Muscle of leg (tissue), 11 donors: ENCODE results near the gene GJC3. TPM values are rescaled to one million over a fixed set of nuclear protein-coding genes. Genes with fewer than 3 reads are reported as not detected.
"Not testable (repeated sequence)": the region's sequence is repeated elsewhere in the genome, so short reads cannot be mapped to it uniquely, and the experiment has no call there.

Source experiments
- DNase-seq: peaks from one replicate; pipeline ENCODE4 v3.0.0; 2013
- H3K27ac ChIP-seq: one replicate; pipeline ENCODE4 v1.5.1; 2013; ENCODE audit warnings: mild to moderate bottlenecking, low read length, control low read depth
- H3K27me3 ChIP-seq: one replicate; pipeline ENCODE4 v1.6.1; 2013; ENCODE audit warnings: low read length; ENCODE audit not compliant: control insufficient read depth, insufficient read depth
- H3K36me3 ChIP-seq: one replicate; pipeline ENCODE4 v1.6.1; 2013; ENCODE audit warnings: low read length; ENCODE audit not compliant: control insufficient read depth, insufficient read depth
- H3K4me1 ChIP-seq: one replicate; pipeline ENCODE4 v1.6.1; 2013; ENCODE audit warnings: low read length; ENCODE audit not compliant: control insufficient read depth, insufficient read depth
- H3K4me3 ChIP-seq: one replicate; pipeline ENCODE4 v1.5.1; 2013; ENCODE audit warnings: low read length, control low read depth
- H3K9me3 ChIP-seq: replicated peaks from 2 replicates; pipeline ENCODE4 v1.6.1; 2013; ENCODE audit warnings: low read depth, low read length; ENCODE audit not compliant: control insufficient read depth
- WGBS: methylation state at CpG from one replicate; pipeline ENCODE4 v1.1.5; 2013; ENCODE audit warnings: missing lambda C conversion rate; ENCODE audit not compliant: insufficient coverage; 5-methylcytosine and 5-hydroxymethylcytosine counted together
- polyA plus RNA-seq, 8 donors: library from polyadenylated mRNA; unstranded; fragments of 120-200 nt; gene quantifications; one replicate each; pipeline versions ENCODE4 v1.2.1 to v1.2.3, GENCODE V29; 2013; ENCODE audit warnings: inconsistent platforms in 1 of 8, low replicate concordance in 1 of 8; ENCODE audit not compliant: insufficient read length in 8 of 8, insufficient read depth in 1 of 8
- total RNA-seq: library from RNA; stranded (reverse); fragments of 120-200 nt; gene quantifications from one replicate; pipeline ENCODE4 v1.2.4, GENCODE V29; 2013

The GJC3 gene
- total and polyA plus RNA-seq, 9 donors: 0.28 to 0.62 (median 0.42) TPM

DNA sequence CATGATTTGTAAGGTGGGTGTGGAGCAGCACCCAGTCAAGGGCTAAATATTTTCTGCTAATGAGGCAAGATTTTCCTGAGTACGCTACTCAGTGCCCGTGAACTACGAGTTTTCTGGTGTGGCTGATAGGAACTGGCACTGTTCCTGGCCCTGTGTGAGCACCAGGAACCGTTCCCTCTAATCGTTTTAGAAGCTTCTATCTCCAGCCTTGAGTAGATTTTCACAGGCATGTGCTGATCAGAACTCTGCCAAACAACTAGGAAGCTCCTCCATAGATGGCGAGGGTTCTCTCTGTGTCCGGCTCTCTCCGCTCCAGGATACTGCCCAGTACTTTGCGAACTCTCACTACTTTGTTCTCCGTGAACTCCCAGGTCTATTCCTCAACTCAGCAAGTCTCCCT, 27.8 kb downstream of the GJC3 start:
- peaks cover 47% of the 10 kb centered on the region for H3K36me3 ChIP-seq
- H3K27ac ChIP-seq: no peak overlapping the region
- no peak for DNase-seq

DNA sequence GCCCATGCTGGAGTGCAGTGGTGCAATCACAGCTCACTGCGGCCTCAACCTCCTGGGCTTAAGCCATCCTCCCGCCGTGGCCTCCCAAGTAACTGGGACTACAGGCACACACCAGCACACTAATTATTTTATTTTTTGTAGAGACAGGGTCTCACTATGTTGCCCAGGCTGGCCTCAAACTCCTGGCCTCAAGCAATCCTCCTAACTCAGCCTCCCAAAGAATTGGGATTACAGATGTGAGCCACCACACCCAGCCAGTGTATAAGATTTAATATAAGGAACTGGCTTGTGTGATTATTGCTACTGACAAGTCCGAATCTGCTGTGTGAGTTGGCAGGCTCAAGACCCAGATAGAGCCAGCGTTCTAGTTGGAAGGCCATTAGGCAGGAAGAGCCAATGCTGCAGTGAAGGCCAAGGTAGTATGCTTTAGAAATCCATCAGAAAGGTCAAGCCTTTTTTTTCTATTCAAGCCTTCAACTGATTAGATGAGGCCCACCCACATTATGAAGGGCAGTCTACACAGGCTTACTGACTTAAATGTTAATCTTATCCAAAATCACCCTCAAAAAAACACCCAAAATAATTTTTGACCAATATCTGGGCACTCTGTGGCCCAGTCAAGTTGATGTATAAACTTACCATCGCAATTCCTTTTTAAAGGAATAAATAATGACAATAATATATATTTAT, 29.4 kb downstream of the GJC3 start:
- DNase-seq: no peak
- WGBS: 100% methylated on average over 1 of the region's 6 CpGs
- Histone ChIP-seq H3K9me3 (no peaks in the 10 kb centered on the region), H3K36me3 (peaks cover 42% of the 10 kb centered on the region), H3K27ac (no peak overlapping the region), H3K4me1 (no peaks in the 10 kb centered on the region), H3K27me3 (no peaks in the 10 kb centered on the region), H3K4me3 (no peak overlapping the region)

More for the DNA sequence above, 27.8 kb downstream of the GJC3 start:
- no peaks in the 10 kb centered on the region for H3K9me3 ChIP-seq
- no peak overlapping the region for H3K4me3 ChIP-seq
- no peaks in the 10 kb centered on the region for H3K27me3 ChIP-seq
- 96% methylated on average over 10 of the region's 10 CpGs for WGBS
- no peaks in the 10 kb centered on the region for H3K4me1 ChIP-seq

DNA sequence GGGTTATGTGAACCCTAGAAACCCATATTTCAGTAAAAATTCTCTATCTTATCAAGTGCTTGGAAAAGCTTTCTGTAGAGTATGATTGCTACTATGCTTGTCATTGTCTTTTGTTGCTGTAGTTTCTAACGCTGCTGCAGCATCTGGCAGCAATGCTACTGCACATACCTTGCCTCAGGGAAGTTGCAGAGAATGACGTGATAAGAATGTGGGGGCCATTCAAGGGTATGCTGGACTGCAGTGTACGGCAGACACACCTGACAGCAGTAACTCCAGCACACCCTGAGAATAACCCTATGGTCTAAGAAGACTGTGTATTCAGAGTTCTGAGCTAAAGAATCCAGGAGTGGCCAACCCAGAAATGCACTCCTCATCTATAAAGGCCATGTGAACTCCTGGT, 30.6 kb downstream of the GJC3 start:
- no peak for DNase-seq
- no peaks in the 10 kb centered on the region for H3K27me3 ChIP-seq
- no peak overlapping the region for H3K27ac ChIP-seq
- no peaks in the 10 kb centered on the region for H3K9me3 ChIP-seq
- peaks cover 37% of the 10 kb centered on the region for H3K36me3 ChIP-seq
- no peak overlapping the region for H3K4me3 ChIP-seq
- H3K4me1 ChIP-seq: no peaks in the 10 kb centered on the region
- WGBS: no CpG with 5 or more reads among the region's 3 CpGs

DNA sequence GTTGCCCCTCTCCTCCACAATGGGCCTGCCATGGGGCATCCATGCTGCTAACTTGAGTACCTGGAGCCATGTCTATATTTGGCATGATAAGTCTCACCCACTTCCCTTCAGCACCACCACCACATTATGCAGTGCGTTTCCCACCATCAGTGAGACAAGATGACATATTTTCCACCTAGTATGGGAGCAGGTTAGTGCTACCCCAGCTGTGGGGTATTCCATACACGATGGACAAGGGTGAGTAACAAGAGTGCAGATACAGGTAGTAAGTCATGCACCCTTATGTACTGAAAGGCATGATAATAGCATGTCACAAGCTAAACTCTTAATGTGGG, 31.4 kb downstream of the GJC3 start:
- Histone ChIP-seq H3K36me3 (peaks cover 29% of the 10 kb centered on the region), H3K9me3 (no peaks in the 10 kb centered on the region), H3K27ac (no peak overlapping the region), H3K27me3 (no peaks in the 10 kb centered on the region), H3K4me3 (no peak overlapping the region), H3K4me1 (no peaks in the 10 kb centered on the region)
- WGBS: no CpG with 5 or more reads among the region's 2 CpGs
- DNase-seq: no peak

DNA sequence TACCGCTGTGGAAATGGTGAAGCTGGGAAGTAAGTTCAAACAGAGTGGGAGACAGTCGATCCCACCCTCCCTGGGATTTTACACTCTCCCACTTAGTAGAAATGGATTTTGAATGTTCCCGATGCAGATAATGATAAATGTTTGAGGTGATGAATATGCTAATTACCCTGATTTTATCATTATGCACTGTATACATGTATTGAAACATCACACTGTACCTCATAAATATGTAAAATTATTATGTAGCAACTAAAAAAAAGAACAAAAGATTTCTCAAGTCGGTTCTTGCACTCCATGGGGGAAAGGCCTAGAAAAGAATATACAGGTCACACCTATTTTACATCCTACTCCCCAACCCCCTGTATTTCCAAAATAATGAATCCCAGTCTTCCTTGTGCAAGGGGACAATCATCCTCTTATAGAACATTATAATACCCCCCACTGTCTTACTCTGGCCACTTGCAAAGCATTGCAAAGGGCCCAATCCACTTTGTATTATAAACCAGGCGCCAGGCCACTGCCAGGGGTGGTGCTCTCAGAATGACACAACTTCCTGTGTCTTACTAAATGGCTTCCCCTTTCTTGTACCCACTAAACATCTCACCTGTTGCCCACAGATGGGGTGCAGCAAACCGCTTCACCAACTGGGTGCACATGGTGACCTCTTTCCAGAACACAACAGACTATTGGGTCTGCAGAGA, 31.9 kb downstream of the GJC3 start:
- H3K4me1 ChIP-seq: no peaks in the 10 kb centered on the region
- H3K4me3 ChIP-seq: no peak overlapping the region
- H3K27ac ChIP-seq: no peak overlapping the region
- H3K36me3 ChIP-seq: peaks cover 26% of the 10 kb centered on the region
- DNase-seq: no peak
- H3K27me3 ChIP-seq: no peaks in the 10 kb centered on the region
- H3K9me3 ChIP-seq: no peaks in the 10 kb centered on the region
- WGBS: 92% methylated on average over 2 of the region's 6 CpGs

DNA sequence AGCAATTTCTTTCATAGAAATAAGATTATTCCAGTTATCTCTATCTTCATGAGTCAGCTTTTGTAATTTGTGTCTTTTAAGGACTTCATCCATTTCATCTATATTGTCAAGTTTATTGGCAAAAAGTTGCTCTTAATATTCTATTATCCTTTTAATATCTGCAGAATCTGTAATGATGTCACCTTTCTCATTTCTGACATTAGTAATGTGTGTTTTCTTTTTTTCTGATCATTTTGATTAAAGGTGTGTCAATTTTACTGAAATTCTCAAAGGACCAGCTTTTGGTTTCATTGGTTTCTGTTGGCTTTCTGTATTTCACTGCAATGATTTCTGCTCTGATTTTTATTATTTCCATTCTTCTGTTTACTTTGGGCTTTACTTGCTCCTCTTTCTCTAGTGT, 34.7 kb downstream of the GJC3 start:
- H3K27me3 ChIP-seq: no peaks in the 10 kb centered on the region
- H3K36me3 ChIP-seq: peaks cover 21% of the 10 kb centered on the region
- no peak overlapping the region for H3K27ac ChIP-seq
- H3K4me1 ChIP-seq: no peaks in the 10 kb centered on the region
- H3K4me3 ChIP-seq: no peak overlapping the region
- DNase-seq: no peak
- peaks cover 2% of the 10 kb centered on the region for H3K9me3 ChIP-seq

DNA sequence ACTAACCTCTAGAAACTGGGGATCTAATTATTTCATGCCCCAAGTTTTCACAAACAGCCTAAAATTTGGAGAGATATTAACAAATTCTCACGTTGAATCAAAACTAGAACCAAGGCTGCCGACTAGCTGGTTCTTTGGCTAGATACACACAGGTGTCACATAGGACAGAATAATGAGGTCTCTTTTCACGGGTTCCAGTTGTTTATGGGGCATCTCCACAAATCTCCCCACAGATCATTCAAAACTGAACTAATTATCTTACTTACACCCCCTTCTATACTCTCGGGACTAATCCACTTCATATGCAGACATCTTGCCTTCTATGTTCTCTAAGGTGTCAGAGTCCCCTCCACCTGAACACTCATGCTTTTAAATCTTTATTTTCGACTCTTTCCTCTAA, 36.1 kb downstream of the GJC3 start:
- H3K36me3 ChIP-seq: peaks cover 19% of the 10 kb centered on the region
- WGBS: 74% methylated on average over 5 of the region's 5 CpGs

DNA sequence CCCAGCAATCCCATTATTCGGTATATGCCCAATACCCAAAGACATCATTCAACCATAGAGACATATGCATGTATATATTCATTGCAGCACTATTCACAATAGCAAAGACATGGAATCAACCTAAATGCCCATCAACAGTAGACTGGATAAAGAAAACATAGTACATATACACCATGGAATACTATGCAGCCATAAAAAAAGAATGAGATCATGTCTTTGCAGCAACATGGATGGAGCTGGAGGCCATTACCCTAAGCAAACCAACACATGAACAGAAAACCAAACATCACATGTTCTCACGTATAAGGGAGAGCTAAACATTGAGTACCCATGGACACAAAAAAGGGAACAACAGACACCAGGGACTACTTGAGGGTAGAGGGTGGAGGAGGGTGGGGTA, 39.1 kb downstream of the GJC3 start:
- H3K27ac ChIP-seq, H3K4me3 ChIP-seq, DNase-seq, H3K27me3 ChIP-seq, H3K4me1 ChIP-seq, H3K9me3 ChIP-seq: not testable (repeated sequence)
- peaks cover 19% of the 10 kb centered on the region for H3K36me3 ChIP-seq
- WGBS: no CpG with 5 or more reads among the region's 2 CpGs

More for the DNA sequence above, 36.1 kb downstream of the GJC3 start:
- DNase-seq: no peak
- no peak overlapping the region for H3K27ac ChIP-seq
- no peak overlapping the region for H3K4me3 ChIP-seq
- H3K27me3 ChIP-seq: no peaks in the 10 kb centered on the region
- H3K9me3 ChIP-seq: peaks cover 4% of the 10 kb centered on the region
- H3K4me1 ChIP-seq: no peaks in the 10 kb centered on the region

DNA sequence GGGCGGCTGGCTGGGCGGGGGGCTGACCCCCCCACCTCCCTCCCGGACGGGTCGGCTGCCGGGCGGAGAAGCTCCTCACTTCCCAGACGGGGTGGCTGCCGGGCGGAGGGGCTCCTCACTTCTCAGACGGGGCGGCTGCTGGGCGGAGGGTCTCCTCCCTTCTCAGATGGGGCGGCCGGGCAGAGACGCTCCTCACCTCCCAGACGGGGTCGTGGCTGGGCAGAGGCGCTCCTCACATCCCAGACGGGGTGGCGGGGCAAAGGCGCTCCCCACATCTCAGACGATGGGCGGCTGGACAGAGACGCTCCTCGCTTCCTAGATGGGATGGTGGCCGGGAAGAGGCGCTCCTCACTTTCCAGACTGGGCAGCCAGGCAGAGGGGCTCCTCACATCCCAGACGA, 41.1 kb downstream of the GJC3 start:
- H3K4me3 ChIP-seq, DNase-seq, H3K27ac ChIP-seq, H3K27me3 ChIP-seq, H3K4me1 ChIP-seq: not testable (repeated sequence)
- peaks cover 12% of the 10 kb centered on the region for H3K9me3 ChIP-seq
- no CpG with 5 or more reads among the region's 29 CpGs for WGBS
- H3K36me3 ChIP-seq: peaks cover 19% of the 10 kb centered on the region

DNA sequence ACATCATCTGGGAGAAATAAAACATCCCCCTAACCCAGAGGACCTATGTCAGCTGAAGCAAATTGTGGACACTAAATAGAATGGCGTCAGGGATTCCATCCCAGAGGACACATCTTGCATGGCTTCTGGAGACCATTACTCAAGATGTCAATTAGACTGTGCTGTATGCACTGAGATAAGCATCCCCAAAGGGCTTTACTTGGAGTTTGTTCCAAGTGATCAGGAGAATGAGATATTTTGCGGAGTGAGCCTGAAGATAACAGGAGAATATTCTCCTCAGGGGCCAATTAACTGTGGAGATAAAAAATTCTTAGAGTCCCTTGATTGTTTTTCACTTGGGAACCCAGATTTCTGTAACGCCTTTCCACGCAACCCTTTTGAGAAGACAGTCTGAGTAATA, 48.0 kb downstream of the GJC3 start:
- peaks cover 9% of the 10 kb centered on the region for H3K9me3 ChIP-seq
- H3K27ac ChIP-seq: no peak overlapping the region
- H3K4me3 ChIP-seq: no peak overlapping the region
- DNase-seq: no peak
- H3K36me3 ChIP-seq: no peaks in the 10 kb centered on the region
- 40% methylated on average over 1 of the region's 4 CpGs for WGBS
- H3K27me3 ChIP-seq: no peaks in the 10 kb centered on the region
- H3K4me1 ChIP-seq: no peaks in the 10 kb centered on the region
